Liver (tissue), 9 donors: ENCODE results near the gene MDGA2. TPM values are rescaled to one million over a fixed set of nuclear protein-coding genes. Genes with fewer than 3 reads are reported as not detected.

Experiments
- DNase-seq: peaks from one replicate; pipeline ENCODE4 v3.0.0-alpha.2; 2017; ENCODE audit warnings: low spot score
- H3K27ac ChIP-seq, 2 donors: one replicate each; pipeline ENCODE4 v1.7.0; 2013; ENCODE audit warnings: inconsistent platforms in 2 of 2, low read length in 2 of 2, control low read depth in 1 of 2, low read depth in 1 of 2, mild to moderate bottlenecking in 1 of 2
- H3K27me3 ChIP-seq, 4 donors: one replicate each; pipeline versions ENCODE4 v1.6.1 to v1.7.0; 2013; ENCODE audit warnings: low read length in 3 of 4, inconsistent platforms in 1 of 4, mild to moderate bottlenecking in 1 of 4, moderate library complexity in 1 of 4; ENCODE audit not compliant: control insufficient read depth in 4 of 4, insufficient read depth in 4 of 4
- H3K36me3 ChIP-seq, 4 donors: one replicate each; pipeline versions ENCODE4 v1.6.1 to v1.7.0; 2013; ENCODE audit warnings: low read length in 3 of 4, mild to moderate bottlenecking in 3 of 4, low read depth in 1 of 4, moderate library complexity in 1 of 4; ENCODE audit not compliant: control insufficient read depth in 4 of 4, insufficient read depth in 3 of 4
- H3K4me1 ChIP-seq, 4 donors: one replicate each; pipeline versions ENCODE4 v1.6.1 to v1.7.0; 2013; ENCODE audit warnings: low read length in 3 of 4, mild to moderate bottlenecking in 3 of 4, moderate library complexity in 1 of 4; ENCODE audit not compliant: control insufficient read depth in 4 of 4, insufficient read depth in 4 of 4
- H3K4me3 ChIP-seq, 3 donors: one replicate each; pipeline versions ENCODE4 v1.6.1 to v1.7.0; 2013; ENCODE audit warnings: low read length in 3 of 3, control low read depth in 1 of 3, low read depth in 1 of 3, mild to moderate bottlenecking in 1 of 3
- H3K9ac ChIP-seq, 2 donors: one replicate each; pipeline ENCODE4 v1.7.0; 2013; ENCODE audit warnings: low read length in 2 of 2, mild to moderate bottlenecking in 2 of 2, moderate library complexity in 2 of 2, control low read depth in 1 of 2, low read depth in 1 of 2
- H3K9me3 ChIP-seq, 4 donors: one replicate each; pipeline versions ENCODE4 v1.6.1 to v1.7.0; 2013; ENCODE audit warnings: low read length in 3 of 4; ENCODE audit not compliant: control insufficient read depth in 4 of 4
- ATF3 ChIP-seq: IDR thresholded peaks from 2 replicates; pipeline ENCODE4 v1.6.1; 2016; ENCODE audit warnings: antibody characterized with exemption
- EGR1 ChIP-seq, 2 donors: IDR thresholded peaks; 2 replicates each; pipeline ENCODE4 v1.6.1; 2016 to 2018; ENCODE audit warnings: antibody characterized with exemption in 2 of 2, low read depth in 2 of 2
- FOXA1 ChIP-seq: IDR thresholded peaks from 2 replicates; pipeline ENCODE4 v1.6.1; 2016; ENCODE audit warnings: antibody characterized with exemption
- FOXA2 ChIP-seq: IDR thresholded peaks from 2 replicates; pipeline ENCODE4 v1.6.1; 2016; ENCODE audit warnings: antibody characterized with exemption
- GABPA ChIP-seq, 2 donors: IDR thresholded peaks in 1 of 2; conservative IDR thresholded peaks in 1 of 2; 2 replicates each; pipeline ENCODE4 v1.6.1; 2016; ENCODE audit warnings: antibody characterized with exemption in 2 of 2, mild to moderate bottlenecking in 1 of 2, moderate library complexity in 1 of 2
- HNF4A ChIP-seq, 2 donors: conservative IDR thresholded peaks; 2 replicates each; pipeline ENCODE4 v1.6.1; 2016; ENCODE audit warnings: antibody characterized with exemption in 2 of 2, mild to moderate bottlenecking in 2 of 2
- HNF4G ChIP-seq: IDR thresholded peaks from 2 replicates; pipeline ENCODE4 v1.6.1; 2016; ENCODE audit warnings: antibody characterized with exemption
- JUND ChIP-seq, 2 donors: IDR thresholded peaks; 2 replicates each; pipeline ENCODE4 v1.6.1; 2016; ENCODE audit warnings: antibody characterized with exemption in 2 of 2
- NR2F2 ChIP-seq: IDR thresholded peaks from 2 replicates; pipeline ENCODE4 v1.6.1; 2016; ENCODE audit warnings: antibody characterized with exemption
- RAD21 ChIP-seq, 2 donors: IDR thresholded peaks; 2 replicates each; pipeline ENCODE4 v1.6.1; 2016; ENCODE audit warnings: antibody characterized with exemption in 2 of 2, mild to moderate bottlenecking in 2 of 2
- REST ChIP-seq: IDR thresholded peaks from 2 replicates; pipeline ENCODE4 v1.6.1; 2016; ENCODE audit warnings: antibody characterized with exemption, mild to moderate bottlenecking
- RXRA ChIP-seq, 2 donors: IDR thresholded peaks; 2 replicates each; pipeline ENCODE4 v1.6.1; 2017 to 2018; ENCODE audit warnings: antibody characterized with exemption in 2 of 2, mild to moderate bottlenecking in 1 of 2
- SP1 ChIP-seq: IDR thresholded peaks from 2 replicates; pipeline ENCODE4 v1.6.1; 2018; ENCODE audit warnings: antibody characterized with exemption, mild to moderate bottlenecking
- TAF1 ChIP-seq: conservative IDR thresholded peaks from 2 replicates; pipeline ENCODE4 v1.6.1; 2016; ENCODE audit warnings: antibody characterized with exemption, mild to moderate bottlenecking
- YY1 ChIP-seq: IDR thresholded peaks from 2 replicates; pipeline ENCODE4 v1.6.1; 2016; ENCODE audit warnings: antibody characterized with exemption, mild to moderate bottlenecking
- WGBS: extraction: QIAGEN DNeasy Blood & Tissue Kit; methylation state at CpG from one replicate; pipeline ENCODE4 v1.1.7; 2013; 5-methylcytosine and 5-hydroxymethylcytosine counted together
- polyA plus RNA-seq, 2 donors: library from polyadenylated mRNA; stranded (reverse) in 1 of 2; unstranded in 1 of 2; fragments of 200-250 nt in 1 of 2; fragments of >200 nt in 1 of 2; fragmentation: Nextera tagmentation in 1 of 2; extraction: Ambion mirVana in 1 of 2; gene quantifications; one replicate each; pipeline versions ENCODE4 v1.2.1 to v1.2.3, GENCODE V29; 2013 to 2015
- total RNA-seq, 2 donors: library from RNA; depleted of rRNA; stranded (reverse); fragments of >200 nt; gene quantifications; one replicate each; pipeline ENCODE4 v1.2.3, GENCODE V29; 2014
- TF ChIP-seq, protein P1 (sequence below): IDR thresholded peaks from 2 replicates; pipeline ENCODE4 v1.6.1; 2016; ENCODE audit warnings: antibody characterized with exemption
- TF ChIP-seq, protein P2 (sequence below): IDR thresholded peaks from 2 replicates; pipeline ENCODE4 v1.6.1; 2016; ENCODE audit warnings: antibody characterized with exemption
- donor health status: healthy.
- donor health status: healthy.
- donor health status: healthy.
- donor health status: healthy.
- donor health status: healthy.

MDGA2 gene
- total and polyA plus RNA-seq, 4 donors: 0.05 to 0.33 (median 0.19) TPM

GRCh38 chr14:47207617-47208016 lies 467.8 kb downstream of the MDGA2 start:
- no peaks in the 10 kb centered on the region for H3K9me3 ChIP-seq
- H3K27ac ChIP-seq: peak overlapping the region in 1 of 2 donors; percentile 18
- TF ChIP-seq HNF4G (no peak), RAD21 (IDR thresholded peaks at IDR 0.05) (peak in 1 of 2 donors; percentile 48), REST (no peak), FOXA1 (no peak), HNF4A (conservative IDR thresholded peaks at IDR 0.05) (peak in 1 of 2 donors; percentile 14)
- peaks cover 0 to 1% (median 0%) of the 10 kb centered on the region in 4 donors for H3K4me1 ChIP-seq
- 45% methylated on average over 3 of the region's 3 CpGs for WGBS
- no peak overlapping the region for H3K9ac ChIP-seq
- no peak overlapping the region for H3K4me3 ChIP-seq
- no peaks in the 10 kb centered on the region for H3K27me3 ChIP-seq
- no peaks in the 10 kb centered on the region for H3K36me3 ChIP-seq
- DNase-seq: no peak

DNA sequence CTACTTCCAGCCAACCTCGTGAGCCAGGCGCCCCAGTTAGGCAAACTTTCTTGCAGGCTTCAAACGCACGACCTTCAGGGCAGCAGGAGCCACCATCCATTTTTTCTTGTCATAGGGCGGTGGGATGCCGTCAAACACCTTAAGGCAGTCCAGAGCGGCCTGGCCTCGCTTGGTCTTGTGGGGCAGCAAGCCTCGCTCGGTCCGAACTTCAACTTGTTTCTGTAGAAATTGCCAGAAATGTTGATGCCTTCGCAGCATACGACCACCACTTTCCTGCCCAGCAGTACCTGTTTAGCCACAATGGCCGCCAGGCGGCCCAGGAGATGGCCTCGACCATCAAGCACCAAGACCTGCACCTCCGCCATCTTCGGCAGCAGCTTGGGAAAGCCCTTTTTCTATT lies 474.7 kb downstream of the MDGA2 start:
- H3K9me3 ChIP-seq: no peaks in the 10 kb centered on the region
- 90% methylated on average over 18 of the region's 18 CpGs for WGBS
- H3K36me3 ChIP-seq: no peaks in the 10 kb centered on the region
- TF ChIP-seq FOXA1 (no peak), NR2F2 (no peak), YY1 (no peak), EGR1 (IDR thresholded peaks at IDR 0.05; ENCODE audit: low read depth in 2 of 2) (no peak), JUND (IDR thresholded peaks at IDR 0.05) (no peak), REST (no peak), RXRA (IDR thresholded peaks at IDR 0.05) (no peak), FOXA2 (no peak), TAF1 (no peak), GABPA (IDR thresholded peaks at IDR 0.05 in 1 of 2, conservative IDR thresholded peaks at IDR 0.05 in 1 of 2) (no peak), RAD21 (IDR thresholded peaks at IDR 0.05) (no peak), SP1 (no peak), HNF4G (no peak), ATF3 (no peak)
- TF ChIP-seq, protein P1, sequence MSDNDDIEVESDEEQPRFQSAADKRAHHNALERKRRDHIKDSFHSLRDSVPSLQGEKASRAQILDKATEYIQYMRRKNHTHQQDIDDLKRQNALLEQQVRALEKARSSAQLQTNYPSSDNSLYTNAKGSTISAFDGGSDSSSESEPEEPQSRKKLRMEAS: no peak
- TF ChIP-seq, protein P2, sequence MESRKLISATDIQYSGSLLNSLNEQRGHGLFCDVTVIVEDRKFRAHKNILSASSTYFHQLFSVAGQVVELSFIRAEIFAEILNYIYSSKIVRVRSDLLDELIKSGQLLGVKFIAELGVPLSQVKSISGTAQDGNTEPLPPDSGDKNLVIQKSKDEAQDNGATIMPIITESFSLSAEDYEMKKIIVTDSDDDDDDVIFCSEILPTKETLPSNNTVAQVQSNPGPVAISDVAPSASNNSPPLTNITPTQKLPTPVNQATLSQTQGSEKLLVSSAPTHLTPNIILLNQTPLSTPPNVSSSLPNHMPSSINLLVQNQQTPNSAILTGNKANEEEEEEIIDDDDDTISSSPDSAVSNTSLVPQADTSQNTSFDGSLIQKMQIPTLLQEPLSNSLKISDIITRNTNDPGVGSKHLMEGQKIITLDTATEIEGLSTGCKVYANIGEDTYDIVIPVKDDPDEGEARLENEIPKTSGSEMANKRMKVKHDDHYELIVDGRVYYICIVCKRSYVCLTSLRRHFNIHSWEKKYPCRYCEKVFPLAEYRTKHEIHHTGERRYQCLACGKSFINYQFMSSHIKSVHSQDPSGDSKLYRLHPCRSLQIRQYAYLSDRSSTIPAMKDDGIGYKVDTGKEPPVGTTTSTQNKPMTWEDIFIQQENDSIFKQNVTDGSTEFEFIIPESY: no peak
- no peaks in the 10 kb centered on the region for H3K4me1 ChIP-seq
- H3K27ac ChIP-seq: no peak overlapping the region
- no peak overlapping the region for H3K9ac ChIP-seq
- no peak for DNase-seq
- H3K27me3 ChIP-seq: no peaks in the 10 kb centered on the region
- no peak overlapping the region for H3K4me3 ChIP-seq
